HPDE6-E6E7 (cell line): ENCODE data around the gene COL4A2.

Experiments used
- DNase-seq: peaks from one replicate; pipeline ENCODE4 v3.0.0; 2011; ENCODE audit warnings: missing footprints; ENCODE audit errors: extremely low spot score

Gene COL4A2

DNA sequence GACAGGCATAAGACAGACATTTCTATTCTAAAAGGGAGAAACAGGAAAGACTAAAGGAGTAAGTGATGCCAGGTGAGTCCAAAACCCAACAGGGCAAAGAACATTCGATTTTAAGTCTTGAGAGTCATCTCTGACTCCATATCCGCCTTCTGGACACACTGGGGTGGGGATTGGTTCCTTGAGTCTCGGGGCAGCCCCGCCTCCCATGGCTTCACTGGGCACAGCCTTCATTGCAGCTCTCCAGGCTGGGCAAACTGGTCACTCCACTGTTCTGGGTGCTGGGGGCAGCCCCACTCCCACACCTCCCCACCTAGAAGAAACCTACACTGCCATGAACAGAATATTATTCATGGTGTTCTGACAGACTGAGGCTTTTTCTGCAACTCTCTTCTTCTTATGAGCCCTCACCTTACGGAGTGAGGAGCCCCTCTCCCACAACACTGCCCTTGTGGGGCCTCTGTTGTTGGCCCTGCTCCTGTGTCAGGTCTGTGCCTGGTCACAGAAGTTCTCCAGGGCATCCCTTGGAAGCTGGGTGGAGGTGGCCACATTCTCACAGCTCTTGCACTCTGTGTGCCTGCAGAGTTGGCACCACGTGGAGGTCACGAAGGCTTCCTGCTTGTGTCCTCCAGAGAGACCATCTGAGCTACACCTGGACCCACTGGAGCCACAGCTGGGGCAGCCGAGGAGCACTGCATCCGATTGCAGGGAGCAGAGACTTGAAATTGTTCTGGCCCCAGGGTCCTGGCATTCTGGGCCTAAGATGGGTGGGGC lies 95.4 kb downstream of the COL4A2 start:
- no peak for DNase-seq

DNA sequence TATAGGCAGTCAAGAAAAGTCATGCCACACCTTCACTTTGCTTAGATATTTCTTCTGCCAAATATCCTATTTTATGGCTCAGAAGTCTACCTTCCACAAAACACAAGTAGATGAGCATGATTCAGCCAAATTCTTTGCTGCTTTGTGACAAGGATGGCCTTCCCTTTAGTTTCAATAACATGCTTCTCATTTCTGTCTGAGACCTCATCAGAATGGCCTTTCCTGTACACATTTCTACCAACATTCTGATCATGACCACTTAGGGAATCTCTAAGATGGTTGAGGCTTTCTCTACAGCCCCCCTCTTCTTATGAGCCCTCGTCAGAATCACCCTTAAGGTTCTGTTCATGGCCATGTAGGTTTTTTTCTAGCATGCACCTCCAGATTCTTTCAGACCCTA lies 96.2 kb downstream of the COL4A2 start:
- DNase-seq: no peak

DNA sequence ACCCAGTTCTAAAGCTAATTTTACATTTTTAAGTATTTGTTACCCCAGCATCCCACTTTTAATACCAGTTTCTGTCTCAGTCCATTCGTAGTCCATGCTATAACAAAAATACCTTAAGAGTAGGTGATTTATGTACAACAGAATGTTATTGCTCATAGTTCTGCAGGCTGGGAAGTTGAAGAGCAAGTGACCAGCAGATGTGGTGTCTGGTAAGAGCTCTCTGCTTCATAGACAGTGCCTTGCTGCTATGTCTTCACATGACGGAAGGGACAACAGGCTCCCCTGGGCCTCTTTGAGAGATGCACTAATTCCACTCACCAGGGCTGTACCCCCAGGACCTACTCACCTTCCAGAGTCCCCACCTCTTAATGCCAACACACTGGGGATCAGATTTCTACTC lies 96.6 kb downstream of the COL4A2 start:
- DNase-seq: no peak

DNA sequence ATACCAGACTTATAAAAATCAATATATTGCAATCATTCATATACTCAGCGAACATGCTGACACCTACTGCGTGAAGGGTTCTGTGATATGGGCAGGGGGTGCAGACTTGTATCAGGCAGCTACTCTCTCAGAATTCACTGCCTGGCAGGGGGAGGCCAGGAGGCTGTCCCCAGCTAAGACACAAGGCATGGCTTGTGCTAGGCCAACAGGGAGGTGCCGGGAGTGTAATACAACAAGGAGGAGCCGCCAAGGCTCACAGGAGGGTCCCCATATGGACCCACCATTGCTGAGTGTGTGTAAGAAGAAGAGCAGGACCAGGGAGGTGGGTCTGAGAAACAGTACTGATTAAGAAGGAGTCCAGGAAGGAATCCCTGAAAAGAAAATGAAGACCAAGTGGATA lies 97.2 kb downstream of the COL4A2 start:
- DNase-seq: no peak

DNA sequence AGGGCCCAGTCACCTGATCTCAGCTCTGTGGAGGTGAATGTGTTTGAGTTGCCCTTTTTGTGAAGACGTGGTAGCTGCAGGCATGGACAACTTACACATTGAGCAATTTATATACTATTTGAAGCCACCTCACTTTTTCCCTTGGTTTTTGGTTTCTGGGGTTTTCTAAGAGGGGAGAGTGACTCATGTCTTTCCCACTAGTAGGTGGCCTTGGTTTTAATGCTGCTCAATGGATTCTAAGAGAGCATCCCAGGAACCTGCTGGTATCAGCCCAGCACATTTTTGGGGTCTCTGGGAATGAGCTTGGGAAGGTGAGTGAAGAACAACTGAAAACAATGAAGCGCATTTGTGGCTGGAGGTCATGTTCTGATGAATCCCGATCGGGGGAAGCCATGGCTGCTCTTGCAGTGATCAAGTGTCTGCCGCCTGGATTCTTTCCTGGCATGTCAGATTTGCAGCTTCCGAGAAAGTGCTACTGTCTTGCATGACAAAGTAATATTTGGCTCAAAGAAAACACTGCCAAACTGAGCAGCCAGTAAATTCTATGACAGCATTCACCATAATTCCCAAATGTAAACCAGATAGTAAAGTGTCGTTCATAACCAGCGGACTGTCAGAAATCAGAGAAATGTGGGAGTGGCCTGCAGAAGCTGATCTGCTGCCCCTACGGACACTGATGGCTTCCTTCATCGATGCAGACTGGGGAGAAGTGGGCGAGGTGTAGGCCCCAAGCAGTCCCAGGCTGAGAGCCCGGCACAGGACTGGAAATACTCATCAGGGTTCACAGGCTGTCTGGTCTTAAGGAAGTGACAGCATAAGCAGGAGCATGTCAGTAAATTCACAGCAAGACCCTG lies 98.7 kb downstream of the COL4A2 start:
- DNase-seq: no peak

DNA sequence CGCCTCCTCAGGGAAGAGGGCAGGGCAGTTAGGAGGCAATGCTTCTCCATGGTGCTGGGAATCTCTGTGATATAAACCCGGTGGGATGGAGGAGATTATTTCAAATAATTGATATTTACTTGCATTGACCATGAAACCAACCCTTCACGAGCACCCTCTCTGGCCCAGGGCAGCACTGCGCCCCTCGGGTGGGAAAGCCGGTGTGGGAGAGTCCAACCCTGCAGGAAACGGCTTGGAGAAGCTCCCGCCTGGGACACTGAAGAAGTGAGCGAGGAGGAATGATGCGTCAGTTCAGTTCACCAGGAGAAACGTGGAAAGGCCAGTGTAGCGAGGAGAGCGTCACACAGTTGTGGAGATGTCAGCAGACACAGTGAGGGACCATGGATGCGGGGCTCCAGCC lies 99.9 kb downstream of the COL4A2 start:
- no peak for DNase-seq

DNA sequence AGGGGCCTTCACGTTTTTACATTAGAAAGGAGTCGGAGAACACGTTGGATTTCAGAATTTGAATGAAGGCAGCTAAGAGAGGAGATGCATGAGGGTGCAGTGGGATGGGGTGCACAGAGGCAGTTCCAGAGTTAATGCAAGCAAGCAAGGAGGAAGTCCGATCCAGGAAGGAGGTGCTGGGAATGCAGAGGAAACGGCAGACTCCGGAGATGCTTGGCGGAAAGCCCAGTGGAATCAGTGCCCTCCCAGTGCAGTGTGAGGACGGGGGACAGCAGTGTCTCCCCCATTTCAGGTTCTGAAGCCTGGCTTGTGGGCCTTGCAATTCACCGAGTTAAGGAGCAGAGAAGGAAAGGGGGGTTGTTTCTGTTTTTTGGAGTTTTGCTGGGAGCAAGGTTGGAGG lies 100.4 kb downstream of the COL4A2 start:
- no peak for DNase-seq

DNA sequence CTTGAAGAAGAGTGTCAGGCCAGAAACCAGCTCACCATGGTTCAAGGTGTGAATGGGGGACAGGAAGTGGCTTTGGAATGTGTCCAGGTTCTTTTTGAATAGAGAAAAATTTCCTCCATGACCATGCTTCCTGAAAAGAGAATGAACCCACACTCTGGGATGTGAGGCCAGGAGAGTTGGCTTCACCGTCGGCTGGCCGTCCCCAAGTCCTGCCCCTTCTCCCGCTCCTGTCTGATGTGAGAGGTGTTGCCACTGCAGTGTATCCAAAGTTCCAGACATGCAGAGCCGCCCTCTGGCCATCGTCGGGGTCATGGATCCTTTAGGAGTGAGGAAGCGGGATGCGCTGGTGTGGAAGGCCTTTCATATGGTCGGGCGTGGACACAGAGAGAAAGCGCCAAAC lies 101.2 kb downstream of the COL4A2 start:
- DNase-seq: no peak

DNA sequence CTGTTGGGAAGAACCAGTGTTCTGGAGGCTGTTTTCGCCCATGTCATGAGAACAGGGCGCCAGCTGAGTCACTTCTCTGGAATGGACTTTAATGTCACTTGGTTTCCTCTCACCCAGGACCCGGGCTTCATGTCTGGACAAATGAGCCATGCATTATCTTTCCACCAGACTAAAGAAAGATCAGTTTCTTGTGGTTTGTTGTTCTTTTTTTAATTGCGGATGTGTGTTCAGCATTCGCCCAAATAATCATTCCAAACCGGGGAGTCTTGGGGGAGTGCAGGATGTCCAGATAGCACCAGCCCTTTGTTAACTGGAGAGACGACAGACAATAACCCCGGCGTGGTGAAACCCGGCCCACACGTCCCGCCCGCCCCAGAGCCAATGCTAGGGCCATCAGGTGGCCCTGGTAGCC lies 102.5 kb downstream of the COL4A2 start:
- no peak for DNase-seq

DNA sequence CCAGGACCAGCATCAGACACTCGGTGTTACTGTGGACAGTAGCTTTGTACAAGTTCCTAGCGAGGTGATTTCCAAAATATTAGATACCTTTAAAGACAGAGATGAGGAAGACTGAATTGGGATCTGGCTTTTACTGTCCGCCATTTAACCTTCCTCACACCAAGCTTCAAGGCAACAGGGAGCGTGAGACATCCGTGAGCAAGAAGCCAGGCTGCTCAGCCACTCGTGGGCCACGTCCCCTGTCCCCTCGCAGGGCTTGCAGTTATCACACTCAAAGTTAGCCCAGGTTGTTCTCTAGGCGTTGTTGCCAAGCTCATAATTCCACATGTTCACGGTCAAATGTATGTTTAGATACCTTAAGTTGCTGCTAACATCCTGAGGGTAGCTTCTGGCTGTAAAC lies 102.9 kb downstream of the COL4A2 start:
- DNase-seq: no peak

DNA sequence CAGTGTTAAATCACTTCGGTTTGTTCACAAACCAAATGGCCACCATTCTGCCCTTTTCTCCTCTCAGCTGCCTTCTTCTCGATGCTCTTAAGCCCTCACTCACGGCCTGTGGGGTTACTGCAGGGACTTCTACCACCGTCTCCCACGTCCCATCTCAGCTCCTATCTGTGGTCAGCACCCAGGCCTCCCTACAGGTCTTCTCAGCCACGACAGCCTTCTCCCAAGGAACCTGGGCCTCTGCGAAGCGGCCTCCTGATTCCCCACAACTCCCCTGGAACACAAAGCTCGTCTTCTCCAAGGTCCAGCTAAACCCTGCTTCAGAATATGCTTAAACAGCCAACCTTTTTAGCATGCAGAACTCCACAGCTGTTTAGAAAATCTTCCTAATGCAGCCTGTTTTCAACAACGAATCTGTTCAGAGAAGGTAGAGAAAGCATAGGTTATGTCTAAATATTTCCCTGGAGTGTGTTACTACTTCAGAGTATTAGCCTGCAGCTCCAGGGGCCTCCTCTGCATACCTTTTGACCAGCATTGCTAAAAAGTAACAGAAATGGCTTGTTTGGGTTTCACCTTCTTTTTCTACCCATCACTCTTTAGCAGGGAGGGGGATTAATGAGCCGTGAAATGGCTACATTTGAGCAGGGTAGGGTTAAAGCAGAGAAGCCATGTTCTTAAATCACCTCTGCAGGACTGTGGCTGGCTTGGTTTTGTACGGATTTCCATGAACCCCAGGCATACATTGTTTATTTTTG lies 104.0 kb downstream of the COL4A2 start:
- DNase-seq: no peak

DNA sequence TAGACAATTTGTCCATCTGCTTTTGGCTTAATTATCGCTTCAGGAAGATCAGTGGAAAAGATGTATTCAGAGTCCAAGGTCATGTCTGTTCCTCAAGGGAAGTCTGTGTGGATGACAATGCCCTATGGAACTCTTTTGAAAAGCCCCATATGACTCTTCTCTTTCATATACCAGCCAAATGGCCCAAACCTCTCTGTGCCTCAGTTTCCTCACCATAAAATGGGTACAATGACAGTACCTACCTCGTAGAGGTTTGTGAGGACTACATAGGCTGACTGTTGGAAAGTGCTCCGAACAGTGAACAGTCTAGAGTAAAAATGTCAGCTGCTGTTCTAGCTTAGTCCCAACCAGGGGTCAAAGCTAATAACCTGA lies 104.6 kb downstream of the COL4A2 start:
- DNase-seq: no peak

DNA sequence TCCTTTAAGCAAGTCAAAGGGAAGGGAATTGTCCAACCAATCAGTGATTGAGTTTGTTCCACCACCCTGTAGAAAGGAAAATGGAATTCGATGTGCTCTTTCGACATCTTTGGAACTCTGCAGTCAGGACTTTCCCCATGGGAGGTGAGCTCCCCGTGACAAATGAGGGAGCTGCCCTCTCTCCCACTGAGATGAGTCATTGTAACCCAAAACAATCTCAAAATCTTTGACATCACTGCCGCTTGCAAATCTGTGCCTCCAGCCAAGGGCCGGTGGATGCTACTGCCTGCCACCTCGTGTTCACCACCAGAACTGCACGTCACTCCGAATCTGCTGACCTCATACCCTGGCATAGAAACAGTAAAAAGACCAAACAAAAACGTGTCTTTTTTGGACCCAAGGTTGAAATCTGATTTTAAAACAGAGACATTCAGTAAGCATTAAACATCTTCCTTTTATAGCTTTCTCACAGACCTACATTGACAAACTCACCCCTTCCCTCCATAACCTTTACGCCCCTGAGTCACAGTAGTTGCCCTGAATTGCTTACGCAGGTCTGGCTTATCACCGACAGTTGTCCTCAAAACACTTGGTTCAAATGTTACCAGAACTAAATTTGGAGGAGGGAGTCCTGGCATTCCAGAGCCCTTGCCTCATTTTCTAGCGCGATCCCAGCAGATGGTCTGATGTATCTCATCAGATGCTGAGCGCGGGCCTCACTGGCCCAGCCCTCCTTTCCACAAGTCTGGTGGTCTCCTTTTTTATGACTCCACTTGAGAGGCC lies 105.2 kb downstream of the COL4A2 start:
- DNase-seq: peak; percentile 87

DNA sequence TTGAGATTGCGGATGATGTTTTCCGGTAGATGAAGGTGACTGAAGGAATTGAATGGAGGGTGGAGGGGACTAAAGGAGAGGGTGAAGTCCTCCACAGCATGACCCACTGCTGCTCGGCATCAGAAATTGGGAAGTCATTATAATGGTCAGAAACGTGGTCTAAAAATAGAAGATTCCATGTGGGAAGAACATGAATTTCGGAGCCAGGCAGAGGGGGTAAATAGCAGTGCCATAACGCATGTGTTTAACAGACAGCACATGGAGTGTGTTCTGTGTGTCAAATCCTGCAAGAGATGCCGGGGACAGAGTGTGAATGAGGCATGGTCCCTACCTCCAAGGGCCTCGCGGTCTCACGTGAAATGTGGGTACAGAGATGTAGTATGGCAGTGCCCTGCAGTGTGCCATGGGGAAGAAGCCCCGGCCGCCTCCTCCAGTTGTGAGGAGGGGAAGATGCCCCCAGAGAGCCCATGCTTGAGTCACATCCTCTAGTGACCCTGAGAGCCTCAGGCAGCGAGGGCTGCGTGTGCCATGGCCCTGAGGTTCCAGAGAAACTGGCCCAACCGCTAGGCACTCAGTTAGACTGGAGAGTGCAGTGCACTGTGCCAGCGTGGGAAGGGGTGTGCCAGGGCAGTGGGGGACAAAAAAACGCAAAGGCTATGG lies 106.1 kb downstream of the COL4A2 start:
- no peak for DNase-seq

DNA sequence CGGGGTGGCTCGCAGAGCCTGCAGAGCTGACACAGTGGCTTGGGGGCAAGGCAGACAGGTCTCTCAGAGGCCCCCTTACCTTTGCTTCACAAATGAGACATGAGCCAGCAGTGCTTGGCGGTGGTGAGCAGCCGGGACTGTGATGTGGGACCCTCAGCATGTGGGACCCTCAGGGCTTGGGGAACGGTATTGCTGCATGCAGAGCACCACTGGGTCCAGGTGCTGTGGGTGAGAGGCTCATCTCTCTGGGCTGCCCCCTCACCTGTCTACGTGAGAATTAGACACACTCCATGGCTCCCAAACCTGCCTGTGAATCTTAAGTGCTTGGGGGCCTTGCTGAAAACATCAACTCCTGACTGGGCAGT lies 106.6 kb downstream of the COL4A2 start:
- DNase-seq: no peak

DNA sequence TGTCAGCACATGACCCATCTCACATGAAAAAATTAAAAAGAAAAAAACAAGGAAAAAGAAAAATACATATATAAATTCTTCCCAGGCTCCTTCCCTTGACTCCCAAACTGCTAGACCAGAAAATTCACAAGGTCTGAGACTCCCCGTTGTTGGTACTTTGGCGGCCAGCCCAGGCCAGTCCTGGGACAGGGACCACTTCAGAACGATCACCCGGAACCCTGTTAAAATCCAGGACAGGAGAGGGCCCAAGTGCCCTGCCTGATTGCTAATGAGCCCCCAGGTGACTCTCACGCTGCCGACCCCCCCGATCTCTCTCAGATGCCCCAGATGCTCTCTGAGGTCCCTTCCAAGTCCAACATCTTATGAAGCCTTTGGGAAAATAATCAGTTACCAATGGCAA lies 107.2 kb downstream of the COL4A2 start:
- DNase-seq: no peak

DNA sequence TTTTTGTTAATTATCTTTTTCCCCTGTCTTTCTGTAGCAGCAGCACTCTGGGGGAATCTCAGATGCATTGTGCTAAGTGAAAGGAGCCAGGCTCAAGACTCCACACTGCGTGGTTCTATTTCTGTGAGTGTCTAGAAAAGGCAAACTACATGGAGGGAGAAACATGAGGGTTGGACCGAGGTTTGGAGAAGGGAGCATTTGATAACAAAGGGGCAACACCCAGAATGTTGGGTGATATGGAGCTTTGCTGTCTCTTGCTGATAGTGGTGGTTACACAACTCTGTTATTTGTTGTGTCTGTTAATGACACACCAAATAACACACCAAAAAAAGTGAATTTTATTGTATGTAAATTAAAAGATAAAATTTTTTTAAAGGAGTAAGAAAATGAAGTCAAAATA lies 107.8 kb downstream of the COL4A2 start:
- no peak for DNase-seq

DNA sequence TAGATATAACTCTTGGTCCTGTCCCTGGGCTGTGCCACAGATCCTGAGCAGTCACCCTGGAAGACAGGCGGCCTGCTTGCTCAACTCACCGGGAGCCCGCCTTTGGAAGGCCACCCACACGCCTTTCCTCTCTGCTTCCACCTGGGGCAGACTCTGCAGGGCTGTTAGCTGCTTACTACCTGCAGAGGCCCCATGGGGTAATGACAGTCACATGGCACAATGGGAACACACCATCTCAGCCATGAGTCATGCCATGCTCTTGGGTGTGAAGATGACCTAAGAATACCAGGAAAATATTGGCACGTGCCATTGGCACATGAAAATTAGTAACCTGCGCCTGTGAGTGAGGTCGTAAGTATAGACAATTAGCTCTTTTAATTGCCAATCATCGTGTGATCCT lies 108.6 kb downstream of the COL4A2 start:
- peak; percentile 77 for DNase-seq

DNA sequence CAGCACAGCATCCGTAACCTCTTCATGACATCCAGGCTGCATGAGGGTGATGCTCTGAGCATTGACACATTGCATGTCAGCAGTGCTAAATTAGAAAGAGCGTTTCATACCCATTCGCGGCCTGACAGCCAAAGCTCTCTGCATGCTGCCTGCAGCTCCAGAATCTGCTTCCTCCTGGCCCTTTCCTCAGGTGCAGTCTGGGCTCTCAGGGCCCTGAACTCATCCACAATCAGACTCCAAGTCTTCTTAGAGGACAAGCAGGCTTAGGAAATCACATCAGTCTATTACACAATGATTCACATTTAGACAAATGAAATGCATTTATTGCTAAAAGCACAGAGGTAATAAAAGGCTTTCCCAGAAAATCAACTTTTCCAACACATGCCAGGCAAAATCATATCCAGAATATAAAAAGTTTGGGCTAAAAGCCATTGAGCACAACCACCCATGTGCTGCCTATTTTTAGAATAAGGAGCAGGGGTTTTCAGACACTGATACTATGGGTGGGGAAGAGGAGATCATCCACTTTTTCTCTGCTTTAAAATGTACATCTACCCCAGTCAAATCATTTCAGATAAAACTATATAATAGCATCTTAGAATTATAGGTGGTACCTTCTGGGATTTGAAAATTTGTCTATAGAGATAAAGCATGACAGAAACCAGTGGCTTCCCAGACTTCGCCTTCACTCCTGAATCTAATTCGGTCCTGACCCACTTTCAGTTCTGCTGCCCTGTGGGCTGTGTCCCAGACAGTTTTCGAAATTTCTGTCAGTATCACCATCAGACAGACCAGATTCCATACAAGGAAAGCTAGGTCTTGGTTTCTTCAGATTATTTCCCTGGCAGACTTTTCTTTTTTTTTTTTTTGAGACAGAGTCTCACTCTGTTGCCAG lies 109.3 kb downstream of the COL4A2 start:
- DNase-seq: no peak

DNA sequence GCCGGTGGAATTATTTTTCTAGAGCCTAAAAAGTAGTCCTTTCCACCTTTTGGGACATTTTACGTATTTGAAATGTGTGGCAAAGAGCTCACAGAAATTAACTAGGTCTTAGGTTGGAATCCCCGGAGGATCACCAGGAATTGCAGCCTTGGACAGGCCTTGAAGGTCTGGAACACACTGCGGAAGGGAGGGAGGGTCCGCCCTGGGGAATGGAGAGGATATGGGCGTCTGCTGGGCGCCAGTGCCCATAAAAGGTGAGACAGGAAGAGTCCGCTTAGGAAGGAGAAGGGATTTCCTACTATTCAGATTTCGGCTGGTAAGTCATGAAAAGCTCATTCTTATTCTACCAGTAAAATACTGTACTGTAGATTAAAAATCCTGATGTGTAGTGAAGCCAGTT lies 111.9 kb downstream of the COL4A2 start:
- DNase-seq: no peak
